Measurements from ENCODE around the gene CCL25.

The CCL25 gene

DNA sequence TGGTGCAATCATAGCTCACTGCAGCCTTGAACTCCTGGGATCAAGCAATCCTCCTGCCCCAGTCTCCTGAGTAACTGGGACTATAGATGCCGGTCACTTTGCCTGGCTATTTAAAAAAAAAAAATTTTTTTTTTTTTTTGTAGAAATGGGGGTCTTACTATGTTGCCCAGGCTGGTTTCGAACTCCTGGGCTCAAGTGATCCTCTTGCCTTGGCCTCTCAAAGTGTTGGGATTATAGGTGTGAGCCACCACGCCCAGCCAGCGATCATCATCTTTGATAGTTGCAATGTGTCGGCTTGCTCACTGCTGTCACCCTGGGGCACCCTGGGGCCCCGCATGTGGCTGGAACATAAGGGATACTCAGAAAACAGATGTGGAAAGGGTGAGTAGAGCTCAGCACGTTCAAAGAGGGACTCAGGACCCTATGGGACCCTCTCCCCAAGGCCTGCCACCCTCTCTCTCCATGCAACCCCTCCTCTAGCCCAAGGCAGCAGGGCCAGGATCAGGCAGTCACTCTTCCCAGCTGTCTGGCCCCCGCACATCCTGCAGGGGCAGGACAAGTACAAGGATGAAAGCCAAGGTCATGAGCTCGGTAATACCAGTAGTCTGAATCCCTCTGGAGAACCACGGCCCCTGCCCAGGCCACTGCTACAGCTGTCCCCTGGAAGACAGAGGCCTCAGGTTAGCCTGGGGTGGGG lies 6.5 kb upstream of the CCL25 start:
- DNase-seq = no peak

GRCh38 chr19:8046569-8047165 lies 5.9 kb upstream of the CCL25 start:
- DNase-seq = no peak

GRCh38 chr19:8050274-8051096 lies 2.1 kb upstream of the CCL25 start:
- peak; percentile 68 for DNase-seq

GRCh38 chr19:8054169-8054568 lies 1.6 kb downstream of the CCL25 start:
- no peak for DNase-seq

DNA sequence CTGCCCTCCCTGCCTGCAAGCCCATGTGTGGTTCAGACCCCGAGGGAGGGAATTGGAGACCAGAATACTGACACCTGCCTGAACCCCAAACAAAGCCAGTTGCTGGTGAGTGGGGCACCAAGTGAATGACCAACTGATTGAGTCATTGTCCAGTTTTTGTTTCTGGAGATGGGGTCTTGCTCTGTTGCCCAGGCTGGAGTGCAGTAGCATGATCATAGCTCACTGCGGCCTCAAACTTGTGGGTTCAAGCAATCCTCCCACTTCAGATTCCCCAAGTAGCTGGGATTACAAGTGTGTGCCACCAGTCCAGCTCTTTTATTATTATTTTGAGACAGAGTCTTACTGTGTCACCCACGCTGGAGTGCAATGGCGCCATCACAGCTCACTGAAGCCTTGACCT lies 4.0 kb downstream of the CCL25 start:
- DNase-seq = no peak

DNA sequence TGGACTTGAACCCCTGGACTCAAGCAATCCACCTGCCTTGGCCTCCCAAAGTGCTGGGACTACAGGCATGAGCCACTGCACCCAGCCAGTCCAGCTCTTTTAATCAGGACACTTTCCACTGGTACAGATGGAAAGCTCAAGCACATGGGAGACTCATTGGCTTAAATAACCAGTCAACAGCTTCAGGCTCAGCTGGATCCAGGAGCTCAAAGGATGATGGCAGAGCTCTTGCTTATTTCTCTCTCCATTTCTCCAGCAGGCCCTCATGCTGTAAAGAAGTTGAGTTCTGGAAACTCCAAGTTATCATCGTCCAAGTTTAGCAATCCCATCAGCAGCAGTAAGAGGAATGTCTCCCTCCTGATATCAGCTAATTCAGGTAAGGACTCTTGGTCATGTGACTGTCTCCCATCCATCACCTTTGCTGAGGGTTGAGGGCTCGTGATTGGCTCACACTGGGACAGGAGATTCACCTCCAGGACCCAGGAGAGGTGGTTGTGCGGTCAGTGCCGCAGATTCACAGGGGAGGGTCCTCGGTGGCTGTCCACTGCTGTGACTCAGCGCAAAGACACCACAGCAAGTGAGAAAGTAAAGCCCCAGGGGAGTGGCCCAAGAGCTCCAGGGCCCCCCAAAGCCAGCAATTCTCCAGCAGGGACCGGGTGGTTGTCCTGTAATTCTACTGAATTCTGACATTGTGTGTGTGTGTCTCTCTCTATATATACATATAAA lies 5.1 kb downstream of the CCL25 start:
- DNase-seq = no peak

DNA sequence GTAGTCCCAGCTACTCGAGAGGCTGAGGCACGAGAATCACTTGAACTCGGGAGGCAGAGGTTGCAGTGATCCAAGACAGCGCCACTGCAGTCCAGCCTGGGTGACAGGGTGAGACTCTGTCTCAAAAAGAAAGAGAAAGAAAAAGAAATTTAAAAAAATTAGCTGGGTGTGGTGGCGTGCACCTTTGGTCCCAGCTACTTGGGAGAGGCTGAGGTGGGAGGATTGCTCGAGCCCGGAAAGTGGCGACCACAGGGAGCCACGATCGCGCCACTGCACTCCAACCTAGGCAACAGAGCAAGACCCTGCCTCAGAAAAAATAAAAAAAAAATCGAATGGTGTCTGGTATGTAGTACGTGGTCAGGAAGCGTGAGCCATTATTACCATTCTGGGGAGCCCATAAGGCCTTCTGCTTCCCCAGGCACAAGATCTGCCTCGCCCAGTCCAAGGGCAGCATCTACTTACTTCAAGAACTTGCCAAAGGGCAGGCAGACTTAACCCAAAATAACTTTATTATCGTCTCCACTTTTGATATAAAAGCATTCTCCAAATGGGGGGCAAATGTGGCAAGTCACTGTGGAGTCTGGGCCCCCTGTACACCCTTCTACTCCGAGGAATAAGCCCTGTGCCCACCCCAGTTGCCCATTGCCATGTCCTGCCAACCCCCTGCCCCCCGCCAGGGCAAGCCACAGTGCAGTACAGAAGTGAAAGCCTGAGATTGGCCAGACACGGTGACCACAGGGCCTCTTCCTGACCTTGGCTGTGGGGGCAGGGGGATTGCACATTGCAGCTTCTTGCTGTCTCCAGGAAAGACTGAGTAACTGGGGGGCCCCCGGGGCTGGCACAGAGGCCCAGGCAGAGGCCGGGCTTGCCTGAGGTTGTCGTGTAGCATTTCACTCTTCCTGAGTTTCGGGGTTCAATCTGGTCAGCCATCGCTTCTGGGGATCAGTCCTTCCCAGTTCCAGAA lies 12.6 kb downstream of the CCL25 start:
- no peak for DNase-seq

GRCh38 chr19:8065875-8066261 lies 13.3 kb downstream of the CCL25 start:
- no peak for DNase-seq

GRCh38 chr19:8069096-8069973 lies 16.8 kb downstream of the CCL25 start:
- DNase-seq = no peak

DNA sequence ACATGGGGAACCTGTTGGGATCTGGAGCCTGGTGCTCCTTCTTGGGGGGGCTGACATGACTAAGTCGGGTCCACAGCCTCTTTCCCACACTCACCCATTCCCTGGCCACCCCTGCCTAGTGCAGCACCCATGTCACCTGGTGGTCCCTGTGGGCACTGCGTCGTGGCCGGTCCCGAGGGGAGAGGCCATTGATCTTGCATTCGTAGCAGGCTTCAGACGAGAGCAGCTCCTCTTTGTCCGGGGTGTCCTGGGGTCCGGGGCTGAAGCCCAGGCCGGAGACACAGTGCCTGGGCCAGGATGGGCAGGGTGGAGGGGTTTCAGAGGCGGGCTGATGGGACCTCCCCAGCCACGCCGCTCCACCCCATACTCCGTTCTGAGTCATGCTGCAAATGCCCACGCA lies 19.4 kb downstream of the CCL25 start:
- DNase-seq = no peak

DNA sequence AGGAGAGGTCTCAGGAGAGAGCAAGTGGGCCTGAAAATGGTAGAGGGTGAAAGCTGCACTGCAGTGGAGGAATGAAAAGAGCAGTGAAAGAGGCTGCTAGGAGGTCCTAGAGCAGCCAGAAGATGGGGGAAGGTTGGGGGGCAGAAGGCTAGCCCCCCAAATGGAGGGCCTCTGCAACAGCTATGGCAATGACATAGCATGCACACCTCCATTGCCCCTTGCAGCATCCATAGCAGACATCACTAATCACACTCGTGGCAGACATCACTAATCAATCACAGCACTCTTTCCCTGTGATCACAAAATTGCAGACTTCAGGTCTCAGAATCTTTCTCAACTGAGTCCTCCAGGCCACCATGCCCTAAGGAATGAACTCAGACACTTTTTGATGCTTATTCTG lies 21.9 kb downstream of the CCL25 start:
- DNase-seq = no peak

- no peak for DNase-seq
These were observed 22.9 kb downstream of the CCL25 start for GRCh38 chr19:8075158-8076074.

DNA sequence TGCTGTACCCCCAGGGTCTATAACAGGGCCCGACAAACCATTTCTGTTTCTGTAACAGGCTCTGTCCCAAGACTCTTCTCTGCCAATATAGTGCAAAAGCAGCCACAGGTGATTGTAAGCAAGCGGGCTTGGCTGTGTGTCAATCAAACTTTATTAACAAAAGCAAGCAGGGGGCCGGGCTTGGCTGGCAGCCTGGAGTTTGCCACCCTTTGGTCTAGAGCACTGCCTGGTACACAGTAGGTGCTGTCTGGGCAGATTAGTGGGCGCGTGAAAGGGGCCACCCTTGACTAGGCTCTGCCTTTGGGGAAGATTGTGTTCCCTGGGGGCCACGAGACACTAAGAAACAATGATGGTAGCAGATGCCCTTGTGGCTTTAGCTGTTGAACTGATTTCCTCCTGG lies 27.4 kb downstream of the CCL25 start:
- DNase-seq = no peak

DNA sequence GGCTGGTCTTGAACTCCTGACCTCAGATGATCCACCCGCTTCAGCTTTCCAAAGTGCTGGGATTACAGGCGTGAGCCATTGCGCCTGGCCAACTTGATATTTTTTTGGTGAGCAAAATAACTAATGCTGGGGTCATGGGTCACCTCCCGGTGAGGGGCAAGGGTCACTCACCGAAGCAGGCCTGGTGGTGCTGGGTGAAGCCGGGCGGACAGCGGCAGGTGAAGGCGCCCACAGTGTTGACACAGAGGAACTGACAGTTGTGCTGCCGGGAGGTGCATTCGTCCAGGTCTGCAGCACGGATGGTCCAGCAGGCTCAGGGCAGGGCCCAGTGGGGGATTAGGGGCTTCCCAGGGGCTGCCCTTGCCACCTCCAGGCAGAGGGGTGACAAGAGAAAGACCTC lies 28.3 kb downstream of the CCL25 start:
- no peak for DNase-seq

- DNase-seq = no peak
These were observed 29.3 kb downstream of the CCL25 start for GRCh38 chr19:8081569-8082550.

GRCh38 chr19:8083141-8083540 lies 30.6 kb downstream of the CCL25 start:
- no peak for DNase-seq

- no peak for DNase-seq
These were observed 31.6 kb downstream of the CCL25 start for GRCh38 chr19:8084152-8084551.

Measured in right kidney (tissue), 1 donor.